SK-N-SH (cell line): ENCODE measurements around the gene ARHGAP42. TPM values are rescaled to one million over a fixed set of nuclear protein-coding genes. Genes with fewer than 3 reads are reported as not detected.

Experiments used
- CTCF ChIA-PET: fragments of 300-600, 350-600 bp; formaldehyde crosslinking; extraction: SDS; loops from one replicate; lab custom pipeline; 2021; lab: Yijun Ruan, JAX
- POLR2A ChIA-PET: fragments of 350-600 bp; sonication (Branson Sonifier 250); formaldehyde crosslinking; extraction: SDS; loops from one replicate; lab custom pipeline; 2020; ENCODE audit warnings: antibody characterized with exemption, inconsistent platforms; lab: Yijun Ruan, JAX
- DNase-seq: peaks from one replicate; pipeline ENCODE4 v3.0.0; 2012
- H2AFZ ChIP-seq: fragments of 200-600 bp; sonication (generic); 2 replicates; pipeline ENCODE4 v1.8.1; 2016; ENCODE audit warnings: antibody characterized with exemption, mild to moderate bottlenecking, low read depth
- H3F3A ChIP-seq: fragments of 200-600 bp; sonication (generic); replicated peaks from 2 replicates; pipeline ENCODE3; 2016; ENCODE audit warnings: antibody characterized with exemption, mild to moderate bottlenecking; ENCODE audit not compliant: insufficient read depth
- H3K27ac ChIP-seq, 2 experiments: fragments of 200-500 bp in 1 of 2; fragments of 200-600 bp in 1 of 2; sonication (Bioruptor generic) in 1 of 2; sonication (generic), shearing (Covaris generic) in 1 of 2; 2 replicates each; pipeline versions ENCODE4 v1.5.1 to v1.6.1; 2014 to 2016; ENCODE audit warnings: low read depth in 2 of 2, inconsistent platforms in 1 of 2, low read length in 1 of 2, mild to moderate bottlenecking in 1 of 2, mixed read lengths in 1 of 2
- H3K27me3 ChIP-seq: fragments of 200-600 bp; sonication (generic), shearing (Covaris generic); 2 replicates; pipeline ENCODE4 v1.6.1; 2016; ENCODE audit warnings: mixed run types; ENCODE audit not compliant: insufficient read depth
- H3K36me3 ChIP-seq, 2 experiments: fragments of 200-500 bp in 1 of 2; fragments of 200-600 bp in 1 of 2; sonication (Bioruptor generic) in 1 of 2; sonication (generic) in 1 of 2; replicated peaks in 1 of 2; 2 replicates each; pipeline versions ENCODE3 to v1.5.1; 2014 to 2016; ENCODE audit warnings: low read length in 1 of 2, mild to moderate bottlenecking in 1 of 2; ENCODE audit not compliant: insufficient read depth in 2 of 2, control insufficient read depth in 1 of 2
- H3K4me1 ChIP-seq, 2 experiments: fragments of 200-500 bp in 1 of 2; fragments of 200-600 bp in 1 of 2; sonication (Bioruptor generic) in 1 of 2; sonication (generic), shearing (Covaris generic) in 1 of 2; 2 replicates each; pipeline versions ENCODE4 v1.5.1 to v1.6.1; 2014 to 2016; ENCODE audit warnings: low read depth in 1 of 2, low read length in 1 of 2, mixed run types in 1 of 2; ENCODE audit not compliant: insufficient read depth in 2 of 2, control insufficient read depth in 1 of 2
- H3K4me2 ChIP-seq: fragments of 200-600 bp; sonication (generic), shearing (Covaris generic); 2 replicates; pipeline ENCODE4 v1.6.1; 2017; ENCODE audit warnings: mixed run types
- H3K4me3 ChIP-seq, 2 experiments: fragments of 200-500 bp in 1 of 2; fragments of 200-600 bp in 1 of 2; sonication (Bioruptor generic) in 1 of 2; sonication (generic), shearing (Covaris generic) in 1 of 2; 2 replicates each; pipeline versions ENCODE4 v1.5.1 to v1.8.1; 2014 to 2016; ENCODE audit warnings: low read depth in 2 of 2, inconsistent platforms in 1 of 2, low read length in 1 of 2, mild to moderate bottlenecking in 1 of 2, mixed read lengths in 1 of 2, moderate library complexity in 1 of 2
- H3K79me2 ChIP-seq: fragments of 200-600 bp; sonication (generic); 2 replicates; pipeline ENCODE4 v1.8.1; 2017; ENCODE audit warnings: mild to moderate bottlenecking; ENCODE audit not compliant: insufficient read depth
- H3K9ac ChIP-seq: fragments of 200-600 bp; sonication (generic); 2 replicates; pipeline ENCODE4 v1.6.1; 2017; ENCODE audit warnings: mixed run types
- H3K9me2 ChIP-seq: fragments of 200-600 bp; sonication (generic); 2 replicates; pipeline ENCODE4 v1.6.1; 2017; ENCODE audit warnings: mixed run types
- H3K9me3 ChIP-seq: fragments of 200-600 bp; sonication (generic); 2 replicates; pipeline ENCODE4 v1.6.1; 2017; ENCODE audit warnings: mixed run types, mild to moderate bottlenecking, moderate library complexity
- H4K20me1 ChIP-seq: fragments of 200-600 bp; sonication (generic); 2 replicates; pipeline ENCODE4 v1.6.1; 2017; ENCODE audit warnings: mild to moderate bottlenecking, mixed run types; ENCODE audit not compliant: insufficient read depth
- EP300 ChIP-seq, 2 experiments: IDR thresholded peaks; 2 replicates each; pipeline versions ENCODE4 v1.4.0 to v1.6.1; 2012; ENCODE audit warnings: borderline replicate concordance in 1 of 2, low read depth in 1 of 2, low read length in 1 of 2
- FOXM1 ChIP-seq: IDR thresholded peaks from 2 replicates; pipeline ENCODE4 v1.4.0; 2012; ENCODE audit warnings: low read depth, mild to moderate bottlenecking
- GABPA ChIP-seq: IDR thresholded peaks from 2 replicates; pipeline ENCODE4 v1.4.0; 2012; ENCODE audit warnings: low read depth, mild to moderate bottlenecking
- RCOR1 ChIP-seq: fragments of 150-350 bp; IDR thresholded peaks from 2 replicates; pipeline ENCODE4 v1.6.1; 2017; ENCODE audit warnings: antibody characterized with exemption, low read length
- RFX5 ChIP-seq: IDR thresholded peaks from 2 replicates; pipeline ENCODE4 v1.6.1; 2012; ENCODE audit warnings: mild to moderate bottlenecking, improper control_type of control experiment, low read length
- TCF12 ChIP-seq: IDR thresholded peaks from 2 replicates; pipeline ENCODE4 v1.4.0; 2012
- WGBS: methylation state at CpG from one replicate; pipeline ENCODE4 v1.1.6; 2017; ENCODE audit warnings: low lambda C conversion rate; 5-methylcytosine and 5-hydroxymethylcytosine counted together
- polyA plus RNA-seq, 3 experiments: library from polyadenylated mRNA; depleted of rRNA; stranded (reverse); fragments of >200 nt; gene quantifications; 2 replicates each; pipeline ENCODE4 v1.2.3, GENCODE V29; 2012
- TF ChIP-seq, protein P1 (sequence below): IDR thresholded peaks from 2 replicates; pipeline ENCODE4; 2012
- TF ChIP-seq, protein P2 (sequence below): IDR thresholded peaks from 2 replicates; pipeline ENCODE4 v1.4.0; 2012; ENCODE audit warnings: low read depth
- TF ChIP-seq, protein P3 (sequence below): IDR thresholded peaks from 2 replicates; pipeline ENCODE4 v1.4.0; 2012; ENCODE audit warnings: low read depth, borderline replicate concordance
- TF ChIP-seq, protein P4 (sequence below): fragments of 200-600 bp; sonication (generic); IDR thresholded peaks from 2 replicates; pipeline ENCODE4 v1.6.1; 2017; ENCODE audit warnings: antibody characterized with exemption, mild to moderate bottlenecking, moderate library complexity
- TF ChIP-seq, protein P5 (sequence below): fragments of 150-350 bp; IDR thresholded peaks from 2 replicates; pipeline ENCODE4 v1.6.1; 2016; ENCODE audit warnings: mild to moderate bottlenecking, low read depth, low read length

The ARHGAP42 gene
- polyA plus RNA-seq, 1 of the 3 experiments (the other 2 are of a cell fraction), result 0.02 TPM

DNA sequence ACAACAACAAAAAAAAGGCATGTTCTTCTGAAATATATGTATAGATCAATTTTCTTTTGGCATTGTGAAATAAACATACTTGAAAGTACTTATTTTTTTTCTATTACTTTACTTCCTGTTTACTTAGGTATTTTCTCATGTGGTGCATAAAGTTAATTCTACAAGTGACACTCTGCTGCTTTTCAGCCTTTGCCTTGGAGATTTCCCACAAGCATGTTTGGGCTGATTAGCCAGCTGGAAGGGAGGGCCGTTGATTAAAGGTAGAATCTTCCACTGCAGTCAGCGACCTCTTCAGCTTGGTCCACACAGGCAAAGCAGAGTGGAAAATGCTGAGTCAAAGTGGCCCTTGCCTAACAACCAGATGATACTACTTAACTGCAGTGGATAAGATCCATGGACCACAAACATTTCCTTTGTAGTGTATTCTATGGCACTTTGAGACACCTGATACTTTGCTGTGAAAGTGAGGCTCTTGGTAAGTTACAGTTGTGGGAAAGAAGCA is 176.0 kb downstream of the ARHGAP42 start:
- ChIA-PET POLR2A (no interaction called here), CTCF (no interaction called here)
- Histone ChIP-seq H3K79me2 (no peaks in the 10 kb centered on the region), H3K4me2 (no peak overlapping the region), H3F3A (no peaks in the 10 kb centered on the region), H3K4me3 (no peak overlapping the region), H3K27ac (no peak overlapping the region; a peak in 1 of 4 replicates), H3K9me3 (no peaks in the 10 kb centered on the region), H3K9ac (no peak overlapping the region), H4K20me1 (no peaks in the 10 kb centered on the region), H3K36me3 (no peaks in the 10 kb centered on the region), H2AFZ (no peak overlapping the region), H3K4me1 (0 out of 4 replicates have a peak, but pooled peaks cover 0 to 3% of the 10 kb centered on the region in 2 experiments), H3K27me3 (no peaks in the 10 kb centered on the region; the same call in 1 of the 2 replicates), H3K9me2 (no peaks in the 10 kb centered on the region)
- WGBS, result 0% methylated on average over 2 of the region's 2 CpGs
- DNase-seq, result no peak
- TF ChIP-seq TCF12 (peak; percentile 58; the same call in 1 of the 2 replicates), RFX5 (no peak), EP300 (IDR thresholded peaks at IDR 0.05; ENCODE audit: borderline replicate concordance in 1 of 2, low read depth in 1 of 2, low read length in 1 of 2) (no peak; a peak in 1 of 4 replicates)
- TF ChIP-seq, protein P1, sequence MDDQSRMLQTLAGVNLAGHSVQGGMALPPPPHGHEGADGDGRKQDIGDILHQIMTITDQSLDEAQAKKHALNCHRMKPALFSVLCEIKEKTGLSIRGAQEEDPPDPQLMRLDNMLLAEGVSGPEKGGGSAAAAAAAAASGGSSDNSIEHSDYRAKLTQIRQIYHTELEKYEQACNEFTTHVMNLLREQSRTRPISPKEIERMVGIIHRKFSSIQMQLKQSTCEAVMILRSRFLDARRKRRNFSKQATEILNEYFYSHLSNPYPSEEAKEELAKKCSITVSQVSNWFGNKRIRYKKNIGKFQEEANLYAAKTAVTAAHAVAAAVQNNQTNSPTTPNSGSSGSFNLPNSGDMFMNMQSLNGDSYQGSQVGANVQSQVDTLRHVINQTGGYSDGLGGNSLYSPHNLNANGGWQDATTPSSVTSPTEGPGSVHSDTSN, result peak; percentile 35; the same call in 1 of the 2 replicates

DNA sequence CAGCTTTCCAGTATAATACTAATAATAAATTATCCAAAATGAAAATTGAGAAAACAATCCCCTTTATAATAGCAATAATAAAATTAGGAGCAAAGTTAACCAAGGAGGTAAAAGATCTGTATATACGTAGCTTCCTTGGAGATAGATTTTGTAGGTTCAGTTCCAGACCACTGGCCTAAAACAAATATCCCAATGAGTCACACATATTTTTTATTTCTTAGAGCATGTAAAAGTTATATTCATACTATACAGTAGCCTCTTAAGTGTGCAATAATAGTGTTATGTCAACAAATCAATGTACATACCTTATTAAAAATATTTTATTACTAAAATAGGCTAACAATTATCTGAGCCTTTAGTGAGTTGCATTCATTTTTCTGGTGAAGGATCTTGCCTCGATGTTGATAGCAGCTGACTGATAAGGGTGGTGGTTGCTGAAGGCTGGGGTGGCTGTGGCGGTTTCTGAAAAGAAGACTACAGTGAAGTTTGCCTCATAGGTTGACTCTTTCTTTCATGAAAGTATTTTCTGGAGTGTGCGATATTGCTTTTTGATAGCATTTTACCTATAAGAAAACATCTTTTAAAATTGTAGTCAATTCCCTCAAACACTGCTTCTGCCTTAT is 178.5 kb downstream of the ARHGAP42 start:
- Histone ChIP-seq H3F3A (no peaks in the 10 kb centered on the region), H3K79me2 (no peaks in the 10 kb centered on the region), H3K27me3 (no peaks in the 10 kb centered on the region; the same call in 1 of the 2 replicates), H2AFZ (no peak overlapping the region), H3K4me3 (no peak overlapping the region), H3K4me1 (0 out of 4 replicates have a peak, but pooled peaks cover 0 to 3% of the 10 kb centered on the region in 2 experiments), H3K9me2 (no peaks in the 10 kb centered on the region), H3K36me3 (no peaks in the 10 kb centered on the region), H3K27ac (no peak overlapping the region), H4K20me1 (no peaks in the 10 kb centered on the region), H3K9ac (no peak overlapping the region), H3K4me2 (no peak overlapping the region), H3K9me3 (no peaks in the 10 kb centered on the region)
- no peak for DNase-seq
- ChIA-PET CTCF (interaction anchor here (1.3 kb wide), 1 partner anchor 16 kb away, joined by 4 read pairs; no protein-coding TSS in a partner anchor), POLR2A (no interaction called here)
- WGBS, result 28% methylated on average over 4 of the region's 4 CpGs
- TF ChIP-seq FOXM1, result no peak
- TF ChIP-seq GABPA, result no peak
- TF ChIP-seq, protein P2, sequence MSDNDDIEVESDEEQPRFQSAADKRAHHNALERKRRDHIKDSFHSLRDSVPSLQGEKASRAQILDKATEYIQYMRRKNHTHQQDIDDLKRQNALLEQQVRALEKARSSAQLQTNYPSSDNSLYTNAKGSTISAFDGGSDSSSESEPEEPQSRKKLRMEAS, result no peak
- TF ChIP-seq RCOR1, result no peak
- TF ChIP-seq, protein P3, sequence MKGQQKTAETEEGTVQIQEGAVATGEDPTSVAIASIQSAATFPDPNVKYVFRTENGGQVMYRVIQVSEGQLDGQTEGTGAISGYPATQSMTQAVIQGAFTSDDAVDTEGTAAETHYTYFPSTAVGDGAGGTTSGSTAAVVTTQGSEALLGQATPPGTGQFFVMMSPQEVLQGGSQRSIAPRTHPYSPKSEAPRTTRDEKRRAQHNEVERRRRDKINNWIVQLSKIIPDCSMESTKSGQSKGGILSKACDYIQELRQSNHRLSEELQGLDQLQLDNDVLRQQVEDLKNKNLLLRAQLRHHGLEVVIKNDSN, result no peak
- TF ChIP-seq, protein P4, sequence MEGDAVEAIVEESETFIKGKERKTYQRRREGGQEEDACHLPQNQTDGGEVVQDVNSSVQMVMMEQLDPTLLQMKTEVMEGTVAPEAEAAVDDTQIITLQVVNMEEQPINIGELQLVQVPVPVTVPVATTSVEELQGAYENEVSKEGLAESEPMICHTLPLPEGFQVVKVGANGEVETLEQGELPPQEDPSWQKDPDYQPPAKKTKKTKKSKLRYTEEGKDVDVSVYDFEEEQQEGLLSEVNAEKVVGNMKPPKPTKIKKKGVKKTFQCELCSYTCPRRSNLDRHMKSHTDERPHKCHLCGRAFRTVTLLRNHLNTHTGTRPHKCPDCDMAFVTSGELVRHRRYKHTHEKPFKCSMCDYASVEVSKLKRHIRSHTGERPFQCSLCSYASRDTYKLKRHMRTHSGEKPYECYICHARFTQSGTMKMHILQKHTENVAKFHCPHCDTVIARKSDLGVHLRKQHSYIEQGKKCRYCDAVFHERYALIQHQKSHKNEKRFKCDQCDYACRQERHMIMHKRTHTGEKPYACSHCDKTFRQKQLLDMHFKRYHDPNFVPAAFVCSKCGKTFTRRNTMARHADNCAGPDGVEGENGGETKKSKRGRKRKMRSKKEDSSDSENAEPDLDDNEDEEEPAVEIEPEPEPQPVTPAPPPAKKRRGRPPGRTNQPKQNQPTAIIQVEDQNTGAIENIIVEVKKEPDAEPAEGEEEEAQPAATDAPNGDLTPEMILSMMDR, result no peak
- TF ChIP-seq, protein P5, sequence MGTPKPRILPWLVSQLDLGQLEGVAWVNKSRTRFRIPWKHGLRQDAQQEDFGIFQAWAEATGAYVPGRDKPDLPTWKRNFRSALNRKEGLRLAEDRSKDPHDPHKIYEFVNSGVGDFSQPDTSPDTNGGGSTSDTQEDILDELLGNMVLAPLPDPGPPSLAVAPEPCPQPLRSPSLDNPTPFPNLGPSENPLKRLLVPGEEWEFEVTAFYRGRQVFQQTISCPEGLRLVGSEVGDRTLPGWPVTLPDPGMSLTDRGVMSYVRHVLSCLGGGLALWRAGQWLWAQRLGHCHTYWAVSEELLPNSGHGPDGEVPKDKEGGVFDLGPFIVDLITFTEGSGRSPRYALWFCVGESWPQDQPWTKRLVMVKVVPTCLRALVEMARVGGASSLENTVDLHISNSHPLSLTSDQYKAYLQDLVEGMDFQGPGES, result no peak
